SK-N-MC (cell line): Measurements from ENCODE around the gene TMA7.

ENCODE experiments used
- EZH2 ChIP-seq: fragments of 200-600 bp; sonication (generic); IDR thresholded peaks from one replicate; pipeline ENCODE4 v1.6.1; 2017; ENCODE audit warnings: antibody characterized with exemption
- FOXP2 ChIP-seq: optimal IDR thresholded peaks from 2 replicates; pipeline ENCODE3; 2011; ENCODE audit warnings: mild to moderate bottlenecking, moderate library complexity; ENCODE audit not compliant: insufficient read depth; ENCODE audit errors: extremely low read length, control extremely low read depth
- POLR2AphosphoS5 ChIP-seq: IDR thresholded peaks from 2 replicates; pipeline ENCODE4 v1.6.1; 2012; ENCODE audit warnings: mild to moderate bottlenecking, low read depth, low read length, borderline replicate concordance

GRCh38 chr3:48451270-48451669, 11.2 kb downstream of the TMA7 start:
- TF ChIP-seq EZH2 (no peak), POLR2AphosphoS5 (no peak), FOXP2 (no peak)
